Measurements from ENCODE around the gene CCR2.

DNA sequence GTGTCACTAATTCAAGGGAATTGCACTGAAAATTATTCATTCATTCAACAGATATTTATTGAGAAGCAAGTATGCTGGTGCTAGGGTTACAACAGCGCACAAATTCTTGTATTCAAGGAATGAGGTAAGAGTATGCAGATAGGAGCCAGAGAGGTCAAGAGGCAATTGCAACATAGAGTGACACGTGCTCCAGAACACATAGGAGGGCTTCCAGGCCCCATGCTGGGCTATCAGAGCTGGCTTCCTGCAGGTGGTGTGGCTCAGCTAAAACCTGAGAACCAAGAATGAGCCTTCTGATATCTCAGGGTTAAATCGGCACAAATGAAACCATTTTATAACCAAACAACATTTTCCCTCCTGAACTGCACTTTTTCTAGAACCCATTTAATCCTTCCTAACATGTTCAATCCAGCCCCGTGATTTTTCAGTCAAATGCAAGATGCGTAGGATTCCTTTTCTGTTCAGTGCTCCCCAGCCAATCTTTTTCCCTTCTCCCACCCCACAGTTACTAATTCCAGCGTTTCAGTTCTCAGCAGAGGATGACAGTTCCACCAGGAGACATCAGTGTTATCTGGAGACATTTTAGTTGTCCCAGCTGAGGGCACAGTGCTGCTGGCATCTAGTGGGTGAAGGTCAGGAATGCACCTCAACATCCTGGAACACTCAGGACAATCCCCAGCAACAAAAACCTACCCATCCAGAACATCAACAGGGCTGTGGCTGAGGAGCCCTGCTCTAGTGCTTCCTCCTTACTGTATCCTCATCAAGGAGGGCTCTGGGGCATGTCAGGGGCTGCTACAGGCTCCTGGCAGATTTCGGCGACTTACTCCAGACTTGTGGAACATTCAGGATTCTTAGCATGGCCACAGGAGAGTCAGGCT lies 39.9 kb downstream of the CCR2 start:
- TF ChIP-seq, protein P1, sequence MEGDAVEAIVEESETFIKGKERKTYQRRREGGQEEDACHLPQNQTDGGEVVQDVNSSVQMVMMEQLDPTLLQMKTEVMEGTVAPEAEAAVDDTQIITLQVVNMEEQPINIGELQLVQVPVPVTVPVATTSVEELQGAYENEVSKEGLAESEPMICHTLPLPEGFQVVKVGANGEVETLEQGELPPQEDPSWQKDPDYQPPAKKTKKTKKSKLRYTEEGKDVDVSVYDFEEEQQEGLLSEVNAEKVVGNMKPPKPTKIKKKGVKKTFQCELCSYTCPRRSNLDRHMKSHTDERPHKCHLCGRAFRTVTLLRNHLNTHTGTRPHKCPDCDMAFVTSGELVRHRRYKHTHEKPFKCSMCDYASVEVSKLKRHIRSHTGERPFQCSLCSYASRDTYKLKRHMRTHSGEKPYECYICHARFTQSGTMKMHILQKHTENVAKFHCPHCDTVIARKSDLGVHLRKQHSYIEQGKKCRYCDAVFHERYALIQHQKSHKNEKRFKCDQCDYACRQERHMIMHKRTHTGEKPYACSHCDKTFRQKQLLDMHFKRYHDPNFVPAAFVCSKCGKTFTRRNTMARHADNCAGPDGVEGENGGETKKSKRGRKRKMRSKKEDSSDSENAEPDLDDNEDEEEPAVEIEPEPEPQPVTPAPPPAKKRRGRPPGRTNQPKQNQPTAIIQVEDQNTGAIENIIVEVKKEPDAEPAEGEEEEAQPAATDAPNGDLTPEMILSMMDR (IDR thresholded peaks at IDR 0.05) = no peak
- no peak for TF ChIP-seq POLR2AphosphoS5 (IDR thresholded peaks at IDR 0.05)
